Inflammatory macrophage (primary cell): ENCODE measurements around the gene EGFLAM.

ENCODE experiments used
- DNase-seq, 2 donors: peaks; one replicate each; pipeline ENCODE4 v3.0.0-alpha.2; 2020 to 2022

Gene EGFLAM

DNA sequence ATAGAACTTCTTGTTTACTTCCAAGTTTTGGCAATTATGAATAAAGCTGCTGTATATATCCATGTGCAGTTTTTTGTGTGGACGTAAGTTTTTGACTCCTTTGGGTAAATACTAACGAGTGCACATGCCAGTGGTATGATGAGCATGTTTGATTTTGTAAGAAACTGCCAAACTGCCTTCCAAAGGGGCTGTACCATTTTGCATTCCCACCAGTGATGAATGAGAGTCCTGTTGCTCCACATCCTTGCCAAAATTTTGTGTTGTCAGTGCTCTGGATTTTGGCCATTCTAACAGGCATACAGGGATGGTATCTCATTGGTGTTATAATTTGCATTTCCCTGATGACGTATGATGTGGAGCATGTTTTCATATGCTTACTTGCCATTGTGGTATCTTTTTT, 73.5 kb downstream of the EGFLAM start:
- DNase-seq = no peak

DNA sequence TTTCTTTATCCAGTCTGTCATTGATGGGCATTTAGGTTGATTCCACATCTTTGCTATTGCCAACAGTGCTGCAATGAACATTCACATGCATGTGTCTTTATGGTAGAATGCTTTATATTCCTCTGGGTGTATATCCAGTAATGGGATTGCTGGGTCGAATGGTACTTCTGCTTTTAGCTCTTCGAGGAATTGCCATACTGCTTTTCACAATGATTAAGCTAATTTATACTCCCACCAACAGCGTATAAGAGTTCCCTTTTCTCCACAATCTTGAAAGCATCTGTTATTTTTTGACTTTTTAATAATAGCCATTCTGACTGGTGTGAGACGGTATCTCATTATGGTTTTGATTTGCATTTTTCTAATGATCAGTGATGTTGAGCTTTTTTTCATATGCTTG, 74.8 kb downstream of the EGFLAM start:
- DNase-seq = peak; percentile 8 to 28

- DNase-seq = no peak
These were observed 80.1 kb downstream of the EGFLAM start for GRCh38 chr5:38338455-38338854.

- no peak for DNase-seq
These were observed 81.1 kb downstream of the EGFLAM start for GRCh38 chr5:38339446-38339845.

- DNase-seq = no peak
These were observed 82.7 kb downstream of the EGFLAM start for GRCh38 chr5:38341056-38341455.

- no peak for DNase-seq
These were observed 83.3 kb downstream of the EGFLAM start for GRCh38 chr5:38341641-38342040.

GRCh38 chr5:38342261-38342660, 83.9 kb downstream of the EGFLAM start:
- no peak for DNase-seq

DNA sequence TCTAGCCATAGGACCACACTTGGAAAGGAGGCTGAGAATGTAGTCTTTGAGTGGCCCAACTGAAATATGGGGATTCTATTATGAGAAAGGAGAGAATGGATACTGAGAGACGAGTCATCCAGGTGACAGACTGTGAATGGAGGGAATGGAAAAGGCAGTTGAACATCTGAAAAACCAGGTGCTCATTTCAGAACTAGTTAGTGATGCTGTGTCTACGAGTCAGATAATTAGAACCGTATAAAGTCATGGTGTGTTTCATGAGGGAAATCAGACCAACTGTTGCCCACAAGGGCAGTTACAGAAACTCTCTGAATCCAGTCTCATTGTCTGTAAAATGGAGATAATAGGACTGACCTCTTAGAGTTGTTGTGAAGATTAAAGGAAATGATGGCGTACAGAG, 86.5 kb downstream of the EGFLAM start:
- no peak for DNase-seq

GRCh38 chr5:38346593-38346992, 88.2 kb downstream of the EGFLAM start:
- no peak for DNase-seq

DNA sequence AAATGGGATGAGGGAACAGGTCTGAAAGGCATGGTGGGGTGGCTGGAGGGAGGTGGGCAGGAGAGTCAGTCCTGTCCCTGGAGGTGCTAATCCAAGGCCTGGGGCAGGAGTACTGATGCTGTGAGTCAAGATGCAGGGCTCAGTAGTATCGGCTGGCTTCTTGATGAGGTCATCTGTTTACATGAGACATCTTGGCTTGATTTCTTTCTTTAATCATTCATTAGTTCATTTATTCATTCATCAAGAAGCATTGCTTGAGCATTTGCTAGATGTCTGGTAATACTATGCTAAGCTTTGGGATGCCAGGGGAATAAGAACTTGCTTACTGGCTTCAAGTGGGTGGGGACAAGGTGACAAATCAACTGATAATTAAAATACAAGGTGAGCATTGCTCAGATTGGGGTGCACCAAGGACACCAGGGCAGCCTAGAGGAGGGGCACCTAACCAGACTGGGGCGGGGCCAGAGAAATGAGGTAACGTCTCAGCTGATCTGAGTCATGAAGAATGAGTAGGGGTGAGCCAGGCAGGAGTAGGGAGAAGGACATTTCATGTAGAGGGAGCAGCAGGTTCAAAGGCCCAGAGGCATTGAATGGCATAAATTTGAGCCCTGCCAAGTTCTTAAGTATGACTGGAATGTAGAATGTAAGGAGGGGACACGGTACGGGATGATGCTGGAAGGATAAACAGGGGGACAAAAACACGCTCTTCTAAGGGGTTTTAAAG, 88.8 kb downstream of the EGFLAM start:
- DNase-seq = no peak

DNA sequence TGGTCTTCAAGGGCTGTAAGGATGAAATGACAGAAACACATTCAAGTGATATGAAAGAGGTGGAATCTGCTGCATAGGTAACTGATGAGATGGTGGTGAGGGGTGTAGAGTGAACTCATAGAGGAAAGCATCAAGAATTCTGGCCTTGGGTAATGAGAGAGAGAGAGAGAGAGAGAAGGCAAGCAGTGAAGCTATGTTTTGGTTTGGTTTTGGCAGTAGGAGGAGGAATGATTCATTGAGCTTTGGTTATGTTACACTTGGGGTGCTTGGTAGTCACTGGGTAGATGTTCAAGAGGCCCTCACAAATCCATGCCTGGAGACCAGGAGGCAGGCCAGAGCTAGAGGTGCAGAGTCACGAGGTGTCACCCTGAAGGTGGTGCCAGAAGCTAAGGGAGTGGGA, 89.5 kb downstream of the EGFLAM start:
- no peak for DNase-seq

DNA sequence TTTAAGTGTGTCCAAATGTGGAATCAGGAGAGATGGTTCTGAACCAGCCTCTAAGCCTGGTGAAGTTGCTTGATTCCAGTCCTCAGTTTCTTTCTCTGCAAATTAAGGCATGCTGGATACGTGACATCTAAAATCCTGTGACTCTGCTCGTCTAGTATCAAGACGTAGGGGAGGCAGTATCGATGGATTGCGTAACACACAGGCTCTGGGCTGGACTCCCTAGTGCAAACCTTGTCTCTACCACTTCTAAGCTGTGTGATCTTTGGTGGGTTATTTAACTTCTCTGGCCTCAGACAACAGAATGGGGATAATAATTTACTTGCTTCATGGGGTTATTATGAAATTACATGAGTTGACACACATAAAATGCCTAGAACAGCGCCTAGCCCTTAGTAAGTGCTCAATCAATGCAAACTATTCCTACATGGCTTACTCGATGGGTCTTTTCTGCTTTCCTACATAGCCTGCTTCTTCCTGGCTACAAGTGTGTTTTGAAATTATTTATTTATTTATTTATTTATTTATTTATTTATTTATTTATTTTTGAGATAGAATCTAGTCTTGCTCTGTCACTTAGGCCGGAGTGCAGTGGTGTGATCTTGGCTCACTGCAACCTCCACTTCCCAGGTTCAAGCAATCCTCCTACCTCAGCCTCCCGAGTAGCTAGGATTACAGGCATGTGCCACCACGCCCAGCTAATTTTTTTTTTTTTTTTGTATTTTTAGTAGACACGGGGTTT, 102.1 kb downstream of the EGFLAM start:
- no peak for DNase-seq

DNA sequence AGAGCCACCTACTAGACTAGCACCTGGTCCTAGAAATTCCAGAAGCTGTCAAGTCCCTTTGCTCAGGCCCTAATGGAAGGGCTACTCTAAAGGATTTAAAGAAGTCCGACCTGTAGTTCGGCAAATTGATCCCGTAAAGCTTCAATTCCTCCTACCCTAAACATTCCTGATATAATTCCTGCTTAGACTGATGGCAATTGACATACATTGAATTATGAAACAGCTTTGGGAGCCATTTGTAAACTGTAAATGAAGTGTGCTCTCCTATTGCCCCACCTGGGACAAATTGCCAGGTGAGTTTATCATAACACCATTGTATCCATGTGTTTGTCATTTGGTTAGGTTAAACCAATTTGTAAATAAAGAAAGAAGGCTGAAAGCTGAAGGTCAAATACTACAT, 104.4 kb downstream of the EGFLAM start:
- DNase-seq = no peak

- no peak for DNase-seq
These were observed 106.5 kb downstream of the EGFLAM start for GRCh38 chr5:38364825-38365224.

- no peak for DNase-seq
These were observed 109.1 kb downstream of the EGFLAM start for GRCh38 chr5:38367410-38367809.

GRCh38 chr5:38367966-38368365, 109.6 kb downstream of the EGFLAM start:
- DNase-seq = no peak

DNA sequence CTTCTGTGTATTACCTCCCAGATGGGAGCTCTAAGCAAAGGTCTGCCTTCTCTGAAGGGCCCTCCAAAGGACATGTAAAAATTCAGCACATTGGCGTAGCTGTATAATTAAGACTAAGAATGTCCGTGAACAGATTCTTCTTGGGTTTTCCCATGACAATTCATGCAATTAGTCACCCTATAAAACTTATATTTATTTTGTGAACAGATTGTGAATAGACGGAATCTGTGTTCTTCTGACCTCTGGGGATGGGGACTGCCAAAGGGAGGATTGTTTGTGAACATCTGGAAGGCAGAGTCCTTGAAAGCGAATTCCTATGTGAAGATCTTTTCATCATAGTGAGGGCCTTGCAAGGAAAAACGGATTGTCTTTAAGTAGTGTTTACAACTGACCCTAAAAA, 111.3 kb downstream of the EGFLAM start:
- DNase-seq = no peak

GRCh38 chr5:38370358-38371100, 112.2 kb downstream of the EGFLAM start:
- DNase-seq = no peak

DNA sequence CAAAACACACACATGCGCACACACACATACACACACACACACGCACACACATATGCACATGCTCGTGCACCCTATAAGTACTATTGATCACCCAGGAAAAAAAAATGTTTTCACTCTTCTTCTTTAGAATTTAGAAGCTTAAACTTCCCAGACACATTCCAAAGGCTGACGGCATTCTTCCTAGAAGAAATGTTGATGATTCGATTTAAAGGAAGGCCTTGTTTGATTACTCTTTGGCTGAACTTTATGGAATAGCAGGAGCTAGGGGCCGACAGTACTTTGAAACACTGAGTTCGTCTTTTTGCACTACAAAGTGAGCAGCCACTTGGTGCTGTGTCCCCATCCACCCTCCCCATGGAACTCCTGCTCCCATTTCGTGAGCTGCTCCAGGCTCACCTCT, 113.2 kb downstream of the EGFLAM start:
- no peak for DNase-seq

- DNase-seq = no peak
These were observed 115.4 kb downstream of the EGFLAM start for GRCh38 chr5:38373743-38374142.

GRCh38 chr5:38375423-38375822, 117.1 kb downstream of the EGFLAM start:
- DNase-seq = no peak

DNA sequence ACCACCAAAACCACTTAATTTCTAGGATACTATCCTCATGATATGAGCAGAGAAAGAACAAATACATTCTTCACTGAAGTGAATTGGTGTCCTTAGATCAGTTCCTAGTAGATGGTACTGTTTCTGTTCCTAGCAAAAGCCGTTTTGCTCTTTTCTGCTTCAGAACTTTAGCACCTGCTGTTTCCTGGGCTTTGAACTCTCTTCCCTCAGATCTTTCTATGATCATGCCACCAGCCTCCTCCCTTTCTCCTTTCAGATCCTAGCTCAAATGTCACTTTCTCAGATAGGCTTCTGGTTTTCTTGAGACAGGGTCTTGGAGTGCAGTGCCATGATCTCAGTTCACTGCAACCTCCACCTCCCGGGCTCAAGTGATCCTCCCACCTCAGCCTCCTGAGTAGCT, 118.0 kb downstream of the EGFLAM start:
- DNase-seq = no peak

DNA sequence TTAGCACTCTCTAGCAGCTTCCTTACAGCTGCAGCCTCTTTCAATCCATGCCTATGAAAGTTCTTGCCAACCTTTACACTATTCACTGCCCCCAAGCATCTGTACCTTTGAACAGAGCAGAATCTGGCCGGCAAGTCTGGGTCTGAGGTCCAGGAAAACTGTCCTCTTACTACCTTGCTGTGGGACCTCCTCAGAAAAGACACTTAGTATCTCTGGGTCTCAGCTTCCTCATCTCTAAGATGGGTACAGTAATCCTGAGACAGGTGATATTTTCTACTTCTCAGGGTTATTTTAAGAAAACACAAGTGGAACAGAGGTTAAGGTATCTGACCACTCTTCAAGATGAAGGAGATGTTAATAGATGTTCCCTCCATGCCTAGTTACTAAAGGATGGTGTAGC, 120.2 kb downstream of the EGFLAM start:
- DNase-seq = no peak
